HCT116 (cell line): ENCODE results near the gene NELL1. TPM values are rescaled to one million over a fixed set of nuclear protein-coding genes. Genes with fewer than 3 reads are reported as not detected.

Source experiments
- ATAC-seq: fragments of 200-7000 bp; cut with Tn5 transposase; 2 replicates; pipeline ENCODE4 v1.9.1; 2020; ENCODE audit warnings: mild to moderate bottlenecking, moderate library complexity
- BruUV-seq: library from RNA; stranded (reverse); fragments of 400-500 nt; replicated peaks from 2 replicates; lab custom pipeline; 2021; lab: Mats Ljungman, UMichigan
- CTCF ChIA-PET: fragments of 300-600 bp; sonication (Branson Sonifier 250); formaldehyde crosslinking; loops from one replicate; lab custom pipeline; 2021; ENCODE audit warnings: antibody characterized with exemption; lab: Charles Lee
- POLR2A ChIA-PET: fragments of 300-600, 350-600 bp; sonication (Branson Sonifier 250); formaldehyde crosslinking; loops from one replicate; lab custom pipeline; 2021; ENCODE audit warnings: antibody characterized with exemption; lab: Charles Lee
- RAD21 ChIA-PET, 2 experiments: fragments of 300-600 bp; sonication (Branson Sonifier 250); formaldehyde crosslinking; loops; one replicate each; lab custom pipeline; 2023; ENCODE audit warnings: low total read pairs in 2 of 2; ENCODE audit not compliant: uncharacterized antibody in 2 of 2, unreplicated experiment in 2 of 2, low non-redundant PET in 1 of 2; lab: Charles Lee
- DNase-seq: peaks from one replicate; pipeline ENCODE4 v3.0.0-alpha.2; 2010; ENCODE audit warnings: low read depth, low spot score
- H2AFZ ChIP-seq: fragments of 200-600 bp; shearing (Covaris generic), sonication (generic); 2 replicates; pipeline ENCODE4 v1.6.1; 2017; ENCODE audit warnings: low read depth, mixed run types, mixed read lengths, antibody characterized with exemption, low read length; ENCODE audit not compliant: poor library complexity, severe bottlenecking
- H3K27ac ChIP-seq: 2 replicates; pipeline ENCODE4 v1.5.1; 2012; ENCODE audit warnings: low read depth, low read length
- H3K27me3 ChIP-seq: fragments of 200-600 bp; sonication (generic); 2 replicates; pipeline ENCODE4 v1.6.1; 2016; ENCODE audit warnings: mixed run types, low read length, mixed read lengths; ENCODE audit not compliant: insufficient read depth
- H3K36me3 ChIP-seq, 2 experiments: fragments of 200-500 bp in 1 of 2; fragments of 200-600 bp in 1 of 2; sonication (Bioruptor generic) in 1 of 2; sonication (generic) in 1 of 2; 2 replicates each; pipeline versions ENCODE4 v1.5.1 to v1.6.1; 2014 to 2016; ENCODE audit warnings: low read length in 2 of 2, inconsistent platforms in 1 of 2, mixed read lengths in 1 of 2, mixed run types in 1 of 2; ENCODE audit not compliant: insufficient read depth in 2 of 2, control insufficient read depth in 1 of 2
- H3K4me1 ChIP-seq, 2 experiments: fragments of 200-600 bp in 1 of 2; sonication (generic) in 1 of 2; 2 replicates each; pipeline versions ENCODE4 v1.5.1 to v1.6.1; 2012 to 2017; ENCODE audit warnings: low read length in 2 of 2, inconsistent platforms in 1 of 2, mild to moderate bottlenecking in 1 of 2, mixed read lengths in 1 of 2, mixed run types in 1 of 2, moderate library complexity in 1 of 2; ENCODE audit not compliant: insufficient read depth in 2 of 2, control insufficient read depth in 1 of 2
- H3K4me2 ChIP-seq: fragments of 200-600 bp; sonication (generic); 2 replicates; pipeline ENCODE4 v1.6.1; 2017; ENCODE audit warnings: mixed run types, low read length, mixed read lengths
- H3K4me3 ChIP-seq, 2 experiments: fragments of 200-600 bp in 1 of 2; sonication (generic) in 1 of 2; replicated peaks in 1 of 2; 2 replicates each; pipeline ENCODE4 v1.5.1; 2011 to 2016; ENCODE audit warnings: low read length in 2 of 2, control low read depth in 1 of 2, low read depth in 1 of 2, mild to moderate bottlenecking in 1 of 2, mixed read lengths in 1 of 2, mixed run types in 1 of 2
- H3K79me2 ChIP-seq: fragments of 200-600 bp; sonication (generic); 2 replicates; pipeline ENCODE4 v1.6.1; 2017; ENCODE audit warnings: mild to moderate bottlenecking, mixed run types, low read length, moderate library complexity, mixed read lengths; ENCODE audit not compliant: insufficient read depth
- H3K9ac ChIP-seq: fragments of 200-600 bp; sonication (generic); 2 replicates; pipeline ENCODE4 v1.6.1; 2016; ENCODE audit warnings: low read length, mixed read lengths
- H3K9me2 ChIP-seq: fragments of 200-600 bp; sonication (generic), shearing (Covaris generic); 2 replicates; pipeline ENCODE4 v1.6.1; 2017; ENCODE audit warnings: mixed run types, mild to moderate bottlenecking, moderate library complexity; ENCODE audit not compliant: insufficient read depth
- H3K9me3 ChIP-seq, 2 experiments: fragments of 200-500 bp in 1 of 2; fragments of 200-600 bp in 1 of 2; sonication (Bioruptor generic) in 1 of 2; sonication (generic) in 1 of 2; 2 replicates each; pipeline ENCODE4 v1.6.1; 2014 to 2017; ENCODE audit warnings: low read length in 2 of 2, mixed read lengths in 2 of 2, inconsistent platforms in 1 of 2, low read depth in 1 of 2, mild to moderate bottlenecking in 1 of 2, mixed run types in 1 of 2, moderate library complexity in 1 of 2; ENCODE audit not compliant: control insufficient read depth in 1 of 2, insufficient read depth in 1 of 2
- H4K20me1 ChIP-seq: fragments of 200-600 bp; sonication (generic), shearing (Covaris generic); 2 replicates; pipeline ENCODE4 v1.6.1; 2017; ENCODE audit warnings: mixed run types, mild to moderate bottlenecking, moderate library complexity; ENCODE audit not compliant: insufficient read depth
- FOSL1 ChIP-seq: IDR thresholded peaks from 2 replicates; pipeline ENCODE4 v1.6.1; 2012; ENCODE audit warnings: low read depth
- POLR2AphosphoS5 ChIP-seq: IDR thresholded peaks from 2 replicates; pipeline ENCODE4 v1.6.1; 2011; ENCODE audit warnings: mild to moderate bottlenecking, low read depth, low read length, moderate library complexity
- RAD21 ChIP-seq: IDR thresholded peaks from 2 replicates; pipeline ENCODE4 v1.6.1; 2012; ENCODE audit warnings: low read depth, mild to moderate bottlenecking
- TCF7L2 ChIP-seq: IDR thresholded peaks from 2 replicates; pipeline ENCODE4 v1.7.0; 2011; ENCODE audit warnings: borderline replicate concordance, inconsistent platforms; ENCODE audit not compliant: insufficient read depth, insufficient read length; ENCODE audit errors: extremely low read depth
- YY1 ChIP-seq: IDR thresholded peaks from 2 replicates; pipeline ENCODE4 v1.6.1; 2011; ENCODE audit warnings: low read length, low read depth, moderate library complexity, mild to moderate bottlenecking; ENCODE audit not compliant: insufficient replicate concordance; ENCODE audit errors: extremely low read depth
- ZFX ChIP-seq: fragments of 450-650 bp; IDR thresholded peaks from 2 replicates; pipeline ENCODE4 v1.6.1; 2017
- ZNF274 ChIP-seq: fragments of 200-500 bp; sonication (Bioruptor generic); IDR thresholded peaks from 2 replicates; pipeline ENCODE4 v1.6.1; 2014; ENCODE audit warnings: mild to moderate bottlenecking, low read depth, low read length, inconsistent platforms
- intact Hi-C: fragments of 100-400 bp; cut with micrococcal nuclease; formaldehyde crosslinking; loops from 2 replicates; pipeline ENCODE4 v1.10.0; 2022
- total RNA-seq: library from RNA; stranded (reverse); gene quantifications from one replicate; pipeline ENCODE4 v1.2.1, GENCODE V29; 2021; ENCODE audit not compliant: unreplicated experiment
- TF ChIP-seq, protein P1 (sequence below): IDR thresholded peaks from 2 replicates; pipeline ENCODE4 v1.6.1; 2012
- TF ChIP-seq, protein P2 (sequence below), 3 experiments: fragments of 200-600 bp in 1 of 3; sonication (generic) in 1 of 3; IDR thresholded peaks in 2 of 3; conservative IDR thresholded peaks in 1 of 3; 2 replicates each; pipeline ENCODE4 v1.5.1; 2012 to 2017; ENCODE audit warnings: low read depth in 2 of 3, low read length in 2 of 3, antibody characterized with exemption in 1 of 3, borderline replicate concordance in 1 of 3, control low read depth in 1 of 3, mild to moderate bottlenecking in 1 of 3, mixed read lengths in 1 of 3, mixed run types in 1 of 3, moderate library complexity in 1 of 3; ENCODE audit not compliant: insufficient read depth in 1 of 3
- TF ChIP-seq, protein P3 (sequence below): IDR thresholded peaks from 2 replicates; pipeline ENCODE4 v1.6.1; 2012; ENCODE audit warnings: low read depth

NELL1 gene
- total RNA-seq, 1 experiment from 2014 or later = not detected

DNA sequence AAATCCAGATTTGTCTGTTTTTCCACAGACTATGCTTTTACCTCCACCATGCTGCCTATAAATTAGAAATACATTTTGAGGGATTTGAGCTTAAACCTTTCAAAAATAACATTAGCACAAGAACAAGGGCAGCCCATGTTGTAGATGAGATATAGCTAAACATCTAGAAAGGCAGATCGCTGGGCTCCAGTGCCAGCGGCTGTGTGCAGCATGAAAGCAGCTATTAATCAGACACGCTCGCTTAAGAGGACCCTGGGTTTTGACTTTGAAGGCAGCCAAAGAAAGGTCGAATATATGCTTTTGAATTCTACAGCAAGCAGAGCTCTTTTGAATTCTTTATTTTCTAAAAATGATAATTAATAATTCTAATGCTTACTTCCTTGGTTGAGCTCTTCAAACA, 684.0 kb downstream of the NELL1 start:
- no TSS peak for BruUV-seq
- ChIA-PET RAD21 (no interaction called here), CTCF (no interaction called here), POLR2A (no interaction called here)
- H3K4me1 ChIP-seq = no peaks in the 10 kb centered on the region
- H3K9ac ChIP-seq = no peak overlapping the region
- ATAC-seq = no peak
- peaks cover 4 to 24% of the 10 kb centered on the region in 2 experiments; a peak in 2 of 4 replicates for H3K9me3 ChIP-seq
- no peaks in the 10 kb centered on the region for H3K9me2 ChIP-seq
- no peak overlapping the region for H3K4me2 ChIP-seq
- no peak for DNase-seq
- H2AFZ ChIP-seq = no peak overlapping the region
- TF ChIP-seq, protein P1, sequence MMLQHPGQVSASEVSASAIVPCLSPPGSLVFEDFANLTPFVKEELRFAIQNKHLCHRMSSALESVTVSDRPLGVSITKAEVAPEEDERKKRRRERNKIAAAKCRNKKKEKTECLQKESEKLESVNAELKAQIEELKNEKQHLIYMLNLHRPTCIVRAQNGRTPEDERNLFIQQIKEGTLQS = no peak
- TF ChIP-seq, protein P2, sequence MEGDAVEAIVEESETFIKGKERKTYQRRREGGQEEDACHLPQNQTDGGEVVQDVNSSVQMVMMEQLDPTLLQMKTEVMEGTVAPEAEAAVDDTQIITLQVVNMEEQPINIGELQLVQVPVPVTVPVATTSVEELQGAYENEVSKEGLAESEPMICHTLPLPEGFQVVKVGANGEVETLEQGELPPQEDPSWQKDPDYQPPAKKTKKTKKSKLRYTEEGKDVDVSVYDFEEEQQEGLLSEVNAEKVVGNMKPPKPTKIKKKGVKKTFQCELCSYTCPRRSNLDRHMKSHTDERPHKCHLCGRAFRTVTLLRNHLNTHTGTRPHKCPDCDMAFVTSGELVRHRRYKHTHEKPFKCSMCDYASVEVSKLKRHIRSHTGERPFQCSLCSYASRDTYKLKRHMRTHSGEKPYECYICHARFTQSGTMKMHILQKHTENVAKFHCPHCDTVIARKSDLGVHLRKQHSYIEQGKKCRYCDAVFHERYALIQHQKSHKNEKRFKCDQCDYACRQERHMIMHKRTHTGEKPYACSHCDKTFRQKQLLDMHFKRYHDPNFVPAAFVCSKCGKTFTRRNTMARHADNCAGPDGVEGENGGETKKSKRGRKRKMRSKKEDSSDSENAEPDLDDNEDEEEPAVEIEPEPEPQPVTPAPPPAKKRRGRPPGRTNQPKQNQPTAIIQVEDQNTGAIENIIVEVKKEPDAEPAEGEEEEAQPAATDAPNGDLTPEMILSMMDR (IDR thresholded peaks at IDR 0.05 in 2 of 3, conservative IDR thresholded peaks at IDR 0.05 in 1 of 3; ENCODE audit: borderline replicate concordance in 1 of 3, insufficient read depth in 1 of 3, low read depth in 2 of 3, low read length in 2 of 3) = no peak
- TF ChIP-seq YY1 (no peak), ZNF274 (no peak), POLR2AphosphoS5 (no peak), TCF7L2 (no peak), ZFX (no peak), RAD21 (no peak), FOSL1 (no peak)
- TF ChIP-seq, protein P3, sequence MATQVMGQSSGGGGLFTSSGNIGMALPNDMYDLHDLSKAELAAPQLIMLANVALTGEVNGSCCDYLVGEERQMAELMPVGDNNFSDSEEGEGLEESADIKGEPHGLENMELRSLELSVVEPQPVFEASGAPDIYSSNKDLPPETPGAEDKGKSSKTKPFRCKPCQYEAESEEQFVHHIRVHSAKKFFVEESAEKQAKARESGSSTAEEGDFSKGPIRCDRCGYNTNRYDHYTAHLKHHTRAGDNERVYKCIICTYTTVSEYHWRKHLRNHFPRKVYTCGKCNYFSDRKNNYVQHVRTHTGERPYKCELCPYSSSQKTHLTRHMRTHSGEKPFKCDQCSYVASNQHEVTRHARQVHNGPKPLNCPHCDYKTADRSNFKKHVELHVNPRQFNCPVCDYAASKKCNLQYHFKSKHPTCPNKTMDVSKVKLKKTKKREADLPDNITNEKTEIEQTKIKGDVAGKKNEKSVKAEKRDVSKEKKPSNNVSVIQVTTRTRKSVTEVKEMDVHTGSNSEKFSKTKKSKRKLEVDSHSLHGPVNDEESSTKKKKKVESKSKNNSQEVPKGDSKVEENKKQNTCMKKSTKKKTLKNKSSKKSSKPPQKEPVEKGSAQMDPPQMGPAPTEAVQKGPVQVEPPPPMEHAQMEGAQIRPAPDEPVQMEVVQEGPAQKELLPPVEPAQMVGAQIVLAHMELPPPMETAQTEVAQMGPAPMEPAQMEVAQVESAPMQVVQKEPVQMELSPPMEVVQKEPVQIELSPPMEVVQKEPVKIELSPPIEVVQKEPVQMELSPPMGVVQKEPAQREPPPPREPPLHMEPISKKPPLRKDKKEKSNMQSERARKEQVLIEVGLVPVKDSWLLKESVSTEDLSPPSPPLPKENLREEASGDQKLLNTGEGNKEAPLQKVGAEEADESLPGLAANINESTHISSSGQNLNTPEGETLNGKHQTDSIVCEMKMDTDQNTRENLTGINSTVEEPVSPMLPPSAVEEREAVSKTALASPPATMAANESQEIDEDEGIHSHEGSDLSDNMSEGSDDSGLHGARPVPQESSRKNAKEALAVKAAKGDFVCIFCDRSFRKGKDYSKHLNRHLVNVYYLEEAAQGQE = no peak
- H3K27ac ChIP-seq = no peak overlapping the region
- H3K4me3 ChIP-seq = no peak overlapping the region
- no peaks in the 10 kb centered on the region for H3K27me3 ChIP-seq
- H4K20me1 ChIP-seq = no peaks in the 10 kb centered on the region
- intact Hi-C loops = no loop called here
- H3K79me2 ChIP-seq = no peaks in the 10 kb centered on the region
- H3K36me3 ChIP-seq = no peaks in the 10 kb centered on the region
